ENCODE measurements around the gene IL17D.
"Not testable (repeated sequence)": the region's sequence is repeated elsewhere in the genome, so short reads cannot be mapped to it uniquely, and the experiment has no call there.

IL17D gene

GRCh38 chr13:20719783-20720182 lies 16.3 kb downstream of the IL17D start:
- DNase-seq (ENCODE audit: low spot score), result no peak

GRCh38 chr13:20720499-20720898 lies 17.0 kb downstream of the IL17D start:
- DNase-seq (ENCODE audit: low spot score), result no peak

- no peak for DNase-seq (ENCODE audit: low spot score)
Observed at GRCh38 chr13:20721058-20721453, 17.6 kb downstream of the IL17D start.

- DNase-seq (ENCODE audit: low spot score), result no peak
Observed at GRCh38 chr13:20721454-20722357, 18.2 kb downstream of the IL17D start.

GRCh38 chr13:20727856-20728255 lies 24.4 kb downstream of the IL17D start:
- no peak for DNase-seq (ENCODE audit: low spot score)

GRCh38 chr13:20728579-20729311 lies 25.2 kb downstream of the IL17D start:
- no peak for DNase-seq (ENCODE audit: low spot score)

- DNase-seq (ENCODE audit: low spot score), result no peak
Observed at GRCh38 chr13:20729633-20730585, 26.4 kb downstream of the IL17D start.

GRCh38 chr13:20738616-20739015 lies 35.1 kb downstream of the IL17D start:
- no peak for DNase-seq (ENCODE audit: low spot score)

- DNase-seq (ENCODE audit: low spot score), result no peak
Observed at GRCh38 chr13:20740021-20740420, 36.5 kb downstream of the IL17D start.

GRCh38 chr13:20743830-20744404 lies 40.4 kb downstream of the IL17D start:
- not testable (repeated sequence) for DNase-seq (ENCODE audit: low spot score)

- DNase-seq (ENCODE audit: low spot score), result no peak
Observed at GRCh38 chr13:20749377-20749776, 45.9 kb downstream of the IL17D start.

- no peak for DNase-seq (ENCODE audit: low spot score)
Observed at GRCh38 chr13:20754009-20754408, 50.5 kb downstream of the IL17D start.

GRCh38 chr13:20760872-20761271 lies 57.4 kb downstream of the IL17D start:
- no peak for DNase-seq (ENCODE audit: low spot score)

GRCh38 chr13:20767309-20767943 lies 63.9 kb downstream of the IL17D start:
- no peak for DNase-seq (ENCODE audit: low spot score)

- DNase-seq (ENCODE audit: low spot score), result no peak
Observed at GRCh38 chr13:20769091-20769490, 65.6 kb downstream of the IL17D start.

- DNase-seq (ENCODE audit: low spot score), result no peak
Observed at GRCh38 chr13:20769834-20770233, 66.3 kb downstream of the IL17D start.

All from putamen (tissue), 1 donor.